Islet of Langerhans (tissue), 1 donor: ENCODE data around the gene TMPRSS7.
"Not testable (repeated sequence)": the region's sequence is repeated elsewhere in the genome, so short reads cannot be mapped to it uniquely, and the experiment has no call there.

ENCODE experiments used
- FAIRE-seq: peaks from one replicate; lab custom pipeline; 2011; peaks lifted over from hg19 to GRCh38; lab: Jason Lieb, UNC

Gene TMPRSS7

DNA sequence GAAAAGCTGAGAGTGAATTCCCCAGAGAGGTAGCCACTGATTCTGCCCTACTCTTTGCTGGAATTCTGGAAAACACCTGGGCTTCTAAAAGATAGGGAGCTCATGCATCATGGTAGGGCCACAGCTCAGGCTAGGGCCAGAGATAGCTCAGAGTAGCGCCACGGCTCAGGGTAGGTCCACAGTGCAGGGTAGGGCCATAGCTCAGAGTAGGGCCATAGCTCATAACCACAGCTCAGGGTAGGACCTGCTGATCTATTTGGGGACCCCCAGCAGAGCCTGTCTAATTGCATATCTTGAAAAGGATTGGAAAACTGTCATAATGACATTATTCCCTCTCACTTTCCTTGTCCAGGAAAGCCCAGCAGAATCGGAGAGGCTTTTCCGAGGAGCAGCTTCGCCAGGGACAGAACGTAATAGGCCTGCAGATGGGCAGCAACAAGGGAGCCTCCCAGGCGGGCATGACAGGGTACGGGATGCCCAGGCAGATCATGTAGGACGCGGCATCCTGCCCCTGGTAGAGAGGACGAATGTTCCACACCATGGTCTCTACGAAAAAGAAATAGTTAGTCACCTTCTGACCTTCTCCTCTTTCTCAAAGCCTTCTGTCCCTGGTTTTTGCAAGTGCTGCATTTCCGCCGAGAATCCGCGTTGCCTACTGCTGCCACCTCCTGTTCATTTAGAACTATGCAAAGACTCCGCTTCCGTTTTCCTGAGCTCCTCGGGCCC is 21.3 kb upstream of the TMPRSS7 start:
- FAIRE-seq = peak; percentile 93

DNA sequence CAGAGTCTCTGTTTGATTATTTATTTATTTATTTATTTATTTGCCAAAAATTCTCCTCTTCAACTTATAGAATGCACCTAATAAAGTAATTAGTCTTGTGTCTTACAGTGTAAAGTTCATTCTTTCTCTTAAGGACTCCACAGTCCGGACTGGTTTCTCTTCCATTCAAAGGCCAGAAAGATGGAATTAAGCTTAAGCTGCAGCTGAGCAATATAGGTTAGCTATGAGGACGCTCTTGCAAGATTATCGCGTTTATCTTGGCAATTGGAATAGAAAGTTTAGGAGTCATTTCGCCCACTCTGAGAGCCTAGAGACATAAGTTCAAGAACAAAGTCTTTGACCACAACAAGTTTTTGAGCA is 20.8 kb upstream of the TMPRSS7 start:
- FAIRE-seq = no peak

DNA sequence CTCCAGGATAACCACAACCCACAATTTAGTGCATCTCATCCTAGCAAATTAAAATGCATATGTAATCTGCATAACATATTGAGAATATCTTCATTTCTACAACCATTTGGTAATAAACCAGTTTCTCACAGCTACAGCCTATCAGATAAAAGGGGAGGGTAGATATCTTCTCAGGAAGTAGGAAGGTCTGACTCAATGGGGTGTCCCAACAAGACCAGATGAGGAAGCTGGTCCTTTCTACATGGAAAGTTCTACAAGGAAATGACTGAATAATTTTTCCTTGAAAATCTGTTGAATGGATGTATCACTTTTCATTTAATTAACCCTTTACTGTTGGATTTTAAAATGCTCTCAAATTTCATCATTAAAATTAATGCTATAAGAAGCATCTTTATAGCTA is 17.4 kb upstream of the TMPRSS7 start:
- peak; percentile 43 for FAIRE-seq

DNA sequence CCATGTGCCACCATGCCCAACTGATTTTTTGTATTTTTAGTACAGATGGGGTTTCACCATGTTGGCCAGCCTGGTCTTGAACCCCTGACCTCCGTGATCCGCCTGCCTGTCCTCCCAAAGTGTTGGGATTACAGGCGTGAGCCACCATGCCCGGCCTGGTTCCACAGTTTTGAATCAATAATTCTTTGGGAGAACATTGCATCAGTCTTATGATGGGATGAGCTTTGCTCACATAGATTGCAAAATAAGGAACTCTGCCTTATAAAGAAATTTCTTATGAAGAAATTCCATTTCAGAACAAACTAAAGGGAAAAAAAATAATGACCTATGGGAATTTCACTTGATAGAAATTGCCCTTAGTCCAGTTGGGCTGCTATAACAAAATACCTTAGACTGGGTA is 15.8 kb upstream of the TMPRSS7 start:
- no peak for FAIRE-seq

DNA sequence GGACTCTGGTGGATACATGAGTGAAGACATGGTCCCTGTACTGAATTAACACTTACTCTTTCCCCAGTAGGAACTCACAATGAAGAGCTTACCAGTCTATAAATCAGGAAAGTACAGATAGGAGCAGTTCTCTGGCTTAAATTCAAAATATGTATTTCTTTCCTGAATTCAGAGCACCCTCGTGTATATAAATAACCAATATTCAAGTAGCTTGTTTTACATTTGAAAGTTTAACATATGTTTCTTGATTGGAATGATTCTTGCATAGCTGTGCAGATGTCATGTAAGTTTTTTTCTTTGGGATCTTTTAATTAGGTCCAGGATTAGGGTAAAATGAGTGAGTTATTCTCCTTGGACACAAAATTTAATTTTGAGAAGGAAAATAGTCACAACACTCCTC is 14.8 kb upstream of the TMPRSS7 start:
- FAIRE-seq = no peak

DNA sequence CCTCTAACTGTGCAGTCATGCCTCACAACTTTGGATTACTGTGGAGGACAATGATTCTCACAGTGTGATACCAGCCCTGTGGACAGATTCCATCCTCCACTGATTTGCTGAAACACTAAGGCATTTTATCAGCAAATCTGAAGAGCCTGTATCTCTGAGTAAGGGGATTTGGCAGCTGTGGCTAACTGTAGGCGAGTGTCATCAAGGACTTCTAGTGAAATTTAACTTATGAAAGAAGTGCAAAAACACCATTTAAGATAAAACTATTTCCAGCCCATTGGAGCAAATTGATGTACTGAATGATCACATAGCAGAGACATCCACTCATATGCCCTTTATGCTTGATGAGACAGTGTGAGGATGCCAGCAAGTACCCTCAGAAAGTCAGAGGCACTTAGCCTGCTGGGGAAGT is 13.9 kb upstream of the TMPRSS7 start:
- no peak for FAIRE-seq

DNA sequence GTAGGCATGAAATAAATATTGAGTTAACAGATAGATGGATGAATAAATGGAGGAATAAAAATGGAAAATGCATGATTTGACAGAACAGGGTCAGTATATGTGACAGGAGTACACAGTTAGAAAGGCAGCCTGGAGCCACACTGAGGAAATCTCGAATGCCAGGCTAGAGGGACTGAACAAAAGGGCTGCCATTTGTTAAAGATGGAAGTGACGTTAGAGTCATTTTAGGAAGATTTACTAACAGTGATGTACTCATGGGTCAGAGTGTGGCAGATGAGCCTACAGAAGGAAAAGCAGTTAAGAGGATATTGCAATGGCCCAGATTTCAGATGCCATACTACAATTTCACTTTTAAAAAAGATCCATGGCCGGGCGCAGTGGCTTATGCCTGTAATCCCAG is 7.4 kb upstream of the TMPRSS7 start:
- FAIRE-seq = no peak

DNA sequence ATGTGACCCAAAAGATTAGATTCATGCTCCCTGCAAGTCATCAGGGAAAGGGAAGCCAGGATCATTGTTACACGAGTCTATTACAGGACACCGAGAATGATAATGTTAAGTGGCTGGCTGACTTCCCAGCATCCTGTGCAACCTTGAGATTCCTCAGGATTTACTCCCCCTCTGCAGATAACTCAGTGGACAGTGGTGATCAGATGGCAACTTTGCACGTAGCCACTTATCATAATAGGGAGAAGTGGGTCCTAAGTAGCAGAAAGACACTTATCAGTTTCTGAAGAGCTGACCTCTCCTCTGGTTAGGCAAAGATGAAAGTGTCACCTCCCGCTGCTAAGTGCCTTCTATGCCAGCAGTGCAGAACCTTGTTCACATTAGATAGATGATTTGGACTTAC is 6.7 kb upstream of the TMPRSS7 start:
- no peak for FAIRE-seq

DNA sequence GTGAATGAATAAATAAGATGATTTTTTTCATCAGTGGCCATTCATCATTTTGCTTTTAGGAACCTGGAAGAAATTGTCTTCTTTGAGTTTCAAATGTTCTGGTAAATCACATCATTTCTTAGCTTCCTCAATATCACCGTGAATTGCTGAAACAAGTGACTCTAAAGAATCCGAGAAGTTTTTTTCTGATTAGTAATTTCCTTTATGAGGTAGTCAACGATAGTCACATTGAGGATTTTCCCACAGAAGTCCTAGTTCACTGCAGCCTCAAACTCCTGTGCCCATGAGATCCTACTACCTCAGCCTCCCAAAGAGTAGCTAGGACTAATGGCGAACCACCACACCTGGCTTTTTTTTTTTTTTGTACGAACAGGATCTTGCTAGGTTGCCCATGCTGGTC is 3.6 kb upstream of the TMPRSS7 start:
- FAIRE-seq = no peak

DNA sequence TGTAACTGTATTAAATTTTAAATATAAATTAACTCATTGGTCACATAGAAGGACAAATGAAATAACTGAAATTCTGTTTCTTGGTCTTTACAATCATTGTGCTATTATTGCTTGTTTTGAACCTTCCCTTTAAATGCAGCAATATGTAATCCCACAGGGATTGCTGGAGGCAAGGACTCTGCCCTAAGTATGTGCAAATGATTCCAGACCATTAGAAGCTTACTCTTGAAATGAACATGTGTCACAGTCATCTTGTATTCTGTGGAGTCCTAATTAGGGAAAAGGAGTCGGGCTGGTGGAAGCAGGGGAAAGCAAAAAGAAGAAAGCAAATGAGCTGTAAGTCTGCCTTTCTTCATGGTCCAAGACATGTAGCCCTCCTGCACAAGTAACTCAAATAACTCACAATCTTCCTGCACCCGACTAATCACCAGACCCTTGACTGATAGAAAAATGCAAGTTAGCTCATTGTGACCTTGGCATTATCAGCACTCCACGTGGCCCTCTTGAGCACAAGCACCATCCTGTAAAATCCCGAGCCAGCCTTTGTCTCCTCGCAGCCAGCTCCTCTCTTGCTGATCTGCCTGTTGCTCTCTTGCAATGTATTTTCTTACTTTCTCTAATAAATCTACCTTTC is 2.3 kb upstream of the TMPRSS7 start:
- peak; percentile 56 for FAIRE-seq

DNA sequence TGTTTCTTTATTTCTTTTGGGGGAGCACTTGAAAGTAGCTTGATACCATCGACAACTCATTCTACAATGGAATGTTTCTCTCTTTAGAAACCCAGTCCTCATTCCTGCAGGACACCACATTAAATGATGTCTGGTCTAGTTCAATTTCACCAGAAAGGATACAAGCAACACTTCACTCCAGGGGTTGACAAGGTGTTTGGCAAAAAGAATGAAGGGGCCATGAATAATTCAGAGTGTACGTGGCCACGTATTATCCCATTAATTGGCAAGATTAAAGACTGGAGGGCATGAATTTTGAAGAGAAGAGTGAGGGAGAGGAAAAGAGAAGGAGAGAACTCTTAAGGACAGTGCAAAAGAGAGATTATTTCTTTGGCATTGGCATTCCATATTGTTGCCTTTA is 705 bp downstream of the TMPRSS7 start:
- FAIRE-seq = no peak

DNA sequence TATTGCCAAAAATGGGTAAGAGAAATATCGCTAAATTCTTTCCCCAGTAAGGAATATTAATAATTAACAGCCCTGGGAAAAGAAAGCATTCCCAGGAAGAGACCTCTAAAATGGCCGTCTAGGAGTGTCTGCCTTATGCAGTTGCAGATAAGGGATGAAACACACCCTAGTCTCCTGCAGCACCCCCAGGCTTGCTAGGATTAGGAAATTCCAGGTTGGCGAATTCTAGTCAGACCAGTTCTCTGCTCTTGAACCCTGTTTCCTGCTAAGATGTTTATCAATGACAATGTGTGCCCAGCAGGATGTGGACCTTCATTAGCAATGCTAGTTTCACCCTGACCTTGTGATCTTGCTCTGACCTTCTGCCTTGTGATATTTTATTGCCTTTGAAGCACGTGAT is 2.7 kb downstream of the TMPRSS7 start:
- not testable (repeated sequence) for FAIRE-seq

DNA sequence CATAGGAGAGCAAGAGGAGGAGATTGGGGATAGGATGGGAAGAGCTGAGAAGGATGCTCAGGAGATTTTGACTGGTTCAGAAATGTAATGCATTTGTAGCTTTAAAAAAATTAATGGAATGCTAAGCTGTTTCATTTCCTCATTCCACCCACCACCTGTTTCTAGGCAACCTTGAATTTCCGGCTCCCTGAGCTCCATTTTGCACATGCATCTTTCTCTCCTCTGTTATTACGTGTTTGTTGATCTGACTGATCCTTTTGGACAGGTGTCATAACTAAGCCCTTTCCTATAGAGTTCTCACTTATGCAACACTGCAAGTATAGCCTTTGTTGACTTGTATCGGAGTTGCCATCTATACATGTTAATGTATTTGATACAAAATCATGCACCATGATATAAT is 4.3 kb downstream of the TMPRSS7 start:
- FAIRE-seq = peak; percentile 99

DNA sequence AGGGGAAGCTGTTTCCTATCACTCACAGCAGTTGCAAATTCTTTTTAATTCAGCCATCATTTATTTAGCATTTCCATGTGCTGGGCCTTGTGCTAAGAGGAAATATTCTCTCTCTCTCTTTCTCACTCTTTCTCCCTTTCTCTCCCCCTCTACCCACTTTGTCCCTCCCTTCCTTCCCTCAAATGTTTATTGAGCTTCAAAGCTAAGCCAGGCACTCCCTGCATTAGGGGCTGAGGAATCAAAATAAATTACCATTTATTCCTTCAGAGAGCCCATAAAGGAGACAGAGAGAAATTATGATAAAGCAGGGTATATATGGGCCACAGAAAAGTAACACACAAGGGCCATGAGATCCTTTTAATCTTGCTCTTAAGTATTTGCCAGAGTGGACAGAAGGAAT is 6.8 kb downstream of the TMPRSS7 start:
- FAIRE-seq = no peak

DNA sequence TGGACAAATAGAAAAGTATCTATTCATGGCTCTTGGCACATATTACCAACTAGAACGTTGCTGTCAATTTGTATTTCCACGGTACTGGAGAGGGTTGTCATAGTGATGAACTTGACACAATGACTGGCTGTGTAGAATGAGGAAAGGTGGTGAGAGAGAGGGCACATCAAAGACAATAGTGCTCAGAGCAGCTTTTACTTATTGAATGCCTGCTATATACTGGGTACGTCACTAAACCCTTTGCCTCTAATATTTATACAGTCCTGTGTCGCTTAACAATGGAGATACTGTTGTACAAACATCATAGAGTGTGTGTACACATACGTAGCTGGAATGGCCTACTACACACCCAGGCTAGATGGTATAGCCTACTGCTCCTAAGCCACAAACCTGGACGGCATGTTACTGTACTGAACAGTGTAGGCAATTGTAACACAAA is 8.3 kb downstream of the TMPRSS7 start:
- FAIRE-seq = peak; percentile 98

DNA sequence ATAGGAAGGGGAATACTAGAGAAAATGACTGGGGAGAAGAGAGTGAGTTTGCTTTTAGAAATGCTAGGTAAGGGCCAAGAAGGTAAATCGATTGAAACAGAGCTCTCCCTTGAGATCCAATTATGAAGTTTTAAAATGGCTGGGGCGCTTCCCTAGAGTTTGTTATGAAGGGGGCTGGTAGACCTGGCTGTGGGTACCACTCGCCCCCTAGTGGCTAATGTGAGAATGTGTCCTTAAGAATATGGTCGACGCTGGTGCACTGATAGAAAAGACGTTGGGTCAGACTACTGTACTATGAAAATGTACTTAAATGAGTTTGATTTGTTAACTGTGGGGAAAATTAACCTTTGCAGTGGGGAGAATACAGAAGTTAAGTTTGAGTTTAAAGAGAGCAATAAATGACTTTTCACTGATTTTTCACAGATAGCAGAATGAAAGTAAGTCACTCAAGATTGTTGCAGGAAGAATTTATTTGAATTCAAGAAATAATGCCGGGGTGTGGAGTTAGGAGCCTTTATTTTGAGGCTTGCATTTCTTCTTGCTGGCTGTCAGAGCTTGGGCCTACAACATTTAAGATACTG is 9.2 kb downstream of the TMPRSS7 start:
- FAIRE-seq = no peak

DNA sequence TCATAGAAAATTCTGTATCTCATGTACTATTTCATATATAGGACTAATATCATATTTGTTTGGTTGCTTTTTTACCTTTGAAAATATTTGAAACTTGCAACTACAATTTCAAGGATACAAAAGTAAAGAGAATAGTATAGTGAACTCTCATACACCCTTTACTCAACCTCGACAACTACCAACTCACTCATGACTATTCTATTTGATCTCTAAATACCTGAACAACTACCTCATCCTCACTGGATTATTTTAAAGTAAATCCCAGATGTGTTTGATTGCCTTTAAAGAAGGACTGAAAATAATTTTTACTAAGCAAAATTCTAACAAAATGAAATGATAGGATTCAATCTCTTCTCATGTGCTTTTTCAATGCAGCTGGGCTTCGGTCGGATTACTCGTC is 12.1 kb downstream of the TMPRSS7 start:
- no peak for FAIRE-seq

DNA sequence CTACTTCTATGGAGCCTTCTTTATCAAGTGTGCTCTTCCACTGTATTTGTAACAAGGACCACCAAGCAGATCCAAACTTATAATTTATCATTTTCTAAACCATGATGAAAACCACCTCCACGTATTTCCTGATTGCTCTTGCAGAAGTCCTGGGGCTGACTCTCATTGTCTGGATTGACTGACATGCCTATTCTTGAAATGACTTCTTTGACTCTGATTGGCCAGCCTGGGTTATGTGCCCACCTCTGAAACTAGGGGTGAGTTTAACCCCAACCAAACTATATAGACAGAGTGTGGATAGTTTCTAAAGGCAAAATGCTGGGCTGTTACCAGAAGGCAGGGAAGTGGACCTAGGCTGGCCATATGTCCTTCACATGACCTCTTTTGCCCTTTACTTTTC is 12.7 kb downstream of the TMPRSS7 start:
- no peak for FAIRE-seq

DNA sequence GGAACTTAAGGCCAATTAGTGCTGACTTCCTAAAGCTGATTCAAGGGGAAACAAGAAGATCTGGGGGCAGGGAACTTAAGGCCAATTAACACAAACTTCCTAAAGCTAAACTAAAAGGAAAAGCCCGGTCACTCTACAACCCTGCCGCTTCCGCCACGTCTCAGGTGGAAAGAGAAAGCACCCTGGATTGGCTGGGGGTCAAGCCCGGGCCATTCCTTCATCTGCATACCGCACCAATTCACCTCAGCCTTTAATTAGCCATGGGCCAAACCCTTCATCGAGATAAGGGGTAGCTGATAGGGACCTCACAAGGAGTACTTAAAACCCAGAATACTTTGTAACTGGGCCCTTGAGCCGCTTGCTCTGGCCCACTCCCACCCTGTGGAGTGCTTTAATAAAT is 14.4 kb downstream of the TMPRSS7 start:
- no peak for FAIRE-seq

DNA sequence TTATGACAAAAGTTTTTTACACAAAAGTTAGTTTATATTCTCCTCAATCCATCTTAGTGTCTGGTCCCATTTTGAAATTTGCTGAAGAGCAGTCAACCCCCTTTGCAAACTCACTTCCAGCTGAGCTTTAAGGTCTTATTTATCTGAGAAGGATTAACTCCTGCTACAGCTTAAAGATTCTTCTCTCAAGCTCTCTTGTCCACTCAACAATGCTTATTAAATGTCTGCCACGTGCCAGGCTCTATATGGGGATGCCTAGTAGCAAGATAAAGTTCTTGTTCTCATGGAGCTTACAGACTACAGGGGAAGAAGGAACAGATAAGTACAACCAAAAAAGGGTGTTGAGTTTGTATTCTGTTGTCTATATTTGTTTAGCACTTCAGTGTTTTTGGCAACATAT is 18.7 kb downstream of the TMPRSS7 start:
- no peak for FAIRE-seq

DNA sequence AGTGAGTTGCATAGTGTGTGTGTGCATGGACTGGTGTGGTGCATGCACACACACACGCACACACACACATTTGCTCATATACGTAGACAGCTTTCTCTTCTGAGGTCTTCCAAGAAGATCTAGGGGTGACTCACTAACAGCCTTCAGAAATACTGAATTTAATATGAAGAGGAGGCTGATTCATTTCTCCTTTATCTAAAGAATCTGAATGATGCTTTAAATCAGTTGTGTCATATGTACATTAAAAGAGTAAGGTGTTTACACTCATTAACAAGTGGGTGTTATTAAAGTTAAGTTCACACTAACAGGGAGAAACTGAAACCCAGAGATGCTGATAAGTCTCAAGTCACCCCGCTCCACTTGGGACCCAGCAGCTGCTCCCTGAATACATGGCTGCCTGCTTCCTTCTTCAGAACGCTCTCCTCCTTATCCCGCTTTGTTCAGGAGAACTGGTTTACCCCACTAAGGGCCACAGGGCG is 22.0 kb downstream of the TMPRSS7 start:
- FAIRE-seq = no peak

DNA sequence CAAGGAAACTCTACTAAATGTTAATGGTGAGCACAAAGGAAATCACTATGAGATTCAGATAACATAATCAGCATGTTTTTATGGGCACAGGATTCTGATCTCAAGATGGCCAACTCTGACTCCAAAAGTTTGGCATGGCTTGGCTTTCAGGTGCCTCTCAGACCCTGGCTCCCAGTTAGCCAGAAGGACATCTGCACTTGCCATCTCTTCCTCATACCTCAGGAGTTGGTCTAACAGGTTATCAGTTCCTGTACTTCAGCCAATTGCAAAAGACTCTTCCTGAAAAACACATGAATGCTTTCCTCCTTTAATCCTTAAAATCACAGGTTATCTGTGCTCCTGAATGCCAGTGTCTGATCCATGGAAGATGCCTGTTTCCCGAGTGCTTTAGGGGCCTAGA is 25.0 kb downstream of the TMPRSS7 start:
- FAIRE-seq = no peak

DNA sequence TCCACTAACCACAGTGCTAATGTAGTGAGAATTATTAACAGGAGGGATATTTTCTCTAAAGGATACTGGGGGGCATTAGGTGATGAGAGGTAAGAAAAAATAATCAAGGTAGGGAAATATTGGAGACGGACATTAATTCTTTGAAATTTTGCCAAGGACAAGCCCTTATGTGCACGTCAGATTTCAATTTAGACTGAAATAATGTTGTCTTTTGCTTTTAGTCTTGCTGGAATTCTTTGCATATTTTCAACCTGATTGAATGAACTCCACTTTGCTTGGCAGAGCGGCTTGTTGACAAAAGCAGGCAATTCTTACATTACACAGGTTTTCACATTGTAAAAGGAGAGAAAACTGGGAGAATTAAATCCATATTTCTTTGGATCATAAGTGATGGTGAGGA is 26.6 kb downstream of the TMPRSS7 start:
- FAIRE-seq = no peak
